Adipocyte (in vitro differentiated cells): Measurements from ENCODE around the gene C9.
A peak's percentile ranks its signal among the peaks of the same experiment; 100 is the strongest.

Experiments used
- DNase-seq: peaks from one replicate; pipeline ENCODE4 v3.0.0-alpha.2; 2015; ENCODE audit warnings: low read depth
- H3K27me3 ChIP-seq: replicated peaks from 2 replicates; pipeline ENCODE4 v1.7.0; 2013; ENCODE audit warnings: mild to moderate bottlenecking, low read length, moderate library complexity; ENCODE audit not compliant: control insufficient read depth, insufficient read depth
- H3K36me3 ChIP-seq: 2 replicates; pipeline ENCODE4 v1.7.0; 2013; ENCODE audit warnings: low read length, mild to moderate bottlenecking, moderate library complexity; ENCODE audit not compliant: control insufficient read depth, insufficient read depth, severe bottlenecking
- H3K4me1 ChIP-seq: 2 replicates; pipeline ENCODE4 v1.7.0; 2013; ENCODE audit warnings: mild to moderate bottlenecking, low read length, moderate library complexity; ENCODE audit not compliant: control insufficient read depth, insufficient read depth
- H3K4me3 ChIP-seq: 2 replicates; pipeline ENCODE4 v1.7.0; 2013; ENCODE audit warnings: mild to moderate bottlenecking, low read length, moderate library complexity
- H3K9ac ChIP-seq: 2 replicates; pipeline ENCODE4 v1.7.0; 2013; ENCODE audit warnings: mild to moderate bottlenecking, low read length, moderate library complexity
- H3K9me3 ChIP-seq: 2 replicates; pipeline ENCODE4 v1.7.0; 2013; ENCODE audit warnings: mild to moderate bottlenecking, low read length, moderate library complexity; ENCODE audit not compliant: control insufficient read depth

The C9 gene

GRCh38 chr5:39373791-39374190 lies 9.5 kb upstream of the C9 start:
- peaks cover 92% of the 10 kb centered on the region for H3K36me3 ChIP-seq
- H3K4me3 ChIP-seq, result no peak overlapping the region
- H3K9me3 ChIP-seq, result no peaks in the 10 kb centered on the region
- no peak overlapping the region for H3K9ac ChIP-seq
- no peaks in the 10 kb centered on the region for H3K27me3 ChIP-seq
- H3K4me1 ChIP-seq, result peaks cover 19% of the 10 kb centered on the region
- no peak for DNase-seq

GRCh38 chr5:39371367-39371635 lies 7.0 kb upstream of the C9 start:
- Histone ChIP-seq H3K27me3 (no peaks in the 10 kb centered on the region), H3K36me3 (peaks cover 67% of the 10 kb centered on the region), H3K4me3 (no peak overlapping the region), H3K9me3 (no peaks in the 10 kb centered on the region), H3K4me1 (peaks cover 23% of the 10 kb centered on the region), H3K9ac (no peak overlapping the region)
- DNase-seq, result no peak

- Histone ChIP-seq H3K4me1 (peaks cover 23% of the 10 kb centered on the region), H3K9ac (peak overlapping the region; percentile 5), H3K4me3 (no peak overlapping the region), H3K9me3 (no peaks in the 10 kb centered on the region), H3K27me3 (no peaks in the 10 kb centered on the region), H3K36me3 (peaks cover 62% of the 10 kb centered on the region)
- DNase-seq, result no peak
These were observed 6.5 kb upstream of the C9 start for GRCh38 chr5:39370555-39371366.

DNA sequence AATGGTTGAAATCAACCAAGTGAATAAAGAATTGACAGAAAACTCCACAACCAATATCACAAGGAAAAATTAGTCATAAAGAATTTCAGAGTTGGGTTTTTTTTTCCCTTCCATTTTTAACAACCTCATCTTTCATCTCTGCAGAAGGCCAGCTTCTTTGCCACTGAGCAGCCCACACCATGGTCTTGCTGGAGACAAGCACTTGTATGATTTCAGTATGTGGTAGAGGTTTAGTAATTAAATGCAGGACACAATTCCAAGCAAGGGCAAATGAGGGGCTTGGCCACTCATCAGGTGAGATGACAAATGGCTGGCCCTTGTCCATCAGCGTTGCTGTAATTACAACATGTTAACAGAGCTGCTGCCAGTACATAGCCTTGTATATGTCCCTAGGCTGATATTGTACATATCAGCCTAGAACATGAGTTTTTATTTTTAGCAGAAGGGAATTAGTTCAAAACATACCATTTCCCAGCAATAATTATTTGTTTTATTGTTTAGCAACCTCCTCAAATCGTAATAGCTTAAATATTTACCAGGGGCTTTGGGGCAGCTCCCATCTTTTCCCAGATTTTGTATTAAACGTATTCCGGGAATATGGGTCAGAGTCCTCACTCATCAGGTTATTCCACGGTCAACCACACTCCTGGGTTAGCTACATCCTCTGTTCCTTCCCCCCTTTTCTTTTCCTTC lies 5.0 kb upstream of the C9 start:
- no peak overlapping the region for H3K9ac ChIP-seq
- H3K4me3 ChIP-seq, result no peak overlapping the region
- peaks cover 23% of the 10 kb centered on the region for H3K4me1 ChIP-seq
- H3K27me3 ChIP-seq, result no peaks in the 10 kb centered on the region
- no peaks in the 10 kb centered on the region for H3K9me3 ChIP-seq
- no peak for DNase-seq
- peaks cover 47% of the 10 kb centered on the region for H3K36me3 ChIP-seq

GRCh38 chr5:39368116-39368515 lies 3.8 kb upstream of the C9 start:
- peaks cover 23% of the 10 kb centered on the region for H3K4me1 ChIP-seq
- H3K9ac ChIP-seq, result no peak overlapping the region
- DNase-seq, result no peak
- no peaks in the 10 kb centered on the region for H3K27me3 ChIP-seq
- H3K9me3 ChIP-seq, result no peaks in the 10 kb centered on the region
- peaks cover 35% of the 10 kb centered on the region for H3K36me3 ChIP-seq
- no peak overlapping the region for H3K4me3 ChIP-seq

DNA sequence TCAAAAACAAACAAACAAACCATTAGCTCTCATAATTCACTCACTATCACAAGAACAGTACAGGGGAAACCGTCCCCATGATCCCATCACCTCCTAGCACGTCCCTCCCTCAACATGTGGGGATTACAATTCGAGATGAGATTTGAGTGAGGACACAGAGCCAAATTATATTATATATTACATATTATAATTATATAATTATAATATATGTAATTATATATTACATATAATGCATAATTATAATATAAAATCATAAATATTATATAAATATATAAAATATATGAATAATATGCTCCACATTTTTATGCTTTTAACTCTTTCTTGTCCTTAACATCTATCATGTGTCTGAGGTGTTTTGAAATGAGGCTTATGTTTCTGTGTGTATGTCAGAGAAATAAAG lies 3.4 kb upstream of the C9 start:
- no peaks in the 10 kb centered on the region for H3K27me3 ChIP-seq
- no peaks in the 10 kb centered on the region for H3K9me3 ChIP-seq
- peaks cover 23% of the 10 kb centered on the region for H3K4me1 ChIP-seq
- peaks cover 31% of the 10 kb centered on the region for H3K36me3 ChIP-seq
- DNase-seq, result no peak
- no peak overlapping the region for H3K4me3 ChIP-seq
- H3K9ac ChIP-seq, result no peak overlapping the region

- H3K36me3 ChIP-seq, result no peaks in the 10 kb centered on the region
- no peak overlapping the region for H3K9ac ChIP-seq
- no peaks in the 10 kb centered on the region for H3K4me1 ChIP-seq
- no peaks in the 10 kb centered on the region for H3K27me3 ChIP-seq
- no peaks in the 10 kb centered on the region for H3K9me3 ChIP-seq
- no peak overlapping the region for H3K4me3 ChIP-seq
- no peak for DNase-seq
These were observed 1.1 kb downstream of the C9 start for GRCh38 chr5:39363217-39363616.

- no peak overlapping the region for H3K9ac ChIP-seq
- H3K4me3 ChIP-seq, result no peak overlapping the region
- no peaks in the 10 kb centered on the region for H3K4me1 ChIP-seq
- H3K27me3 ChIP-seq, result no peaks in the 10 kb centered on the region
- H3K9me3 ChIP-seq, result no peaks in the 10 kb centered on the region
- no peaks in the 10 kb centered on the region for H3K36me3 ChIP-seq
- no peak for DNase-seq
These were observed 1.6 kb downstream of the C9 start for GRCh38 chr5:39362646-39363045.

- Histone ChIP-seq H3K4me3 (no peak overlapping the region), H3K27me3 (no peaks in the 10 kb centered on the region), H3K9ac (no peak overlapping the region), H3K4me1 (no peaks in the 10 kb centered on the region), H3K9me3 (no peaks in the 10 kb centered on the region), H3K36me3 (no peaks in the 10 kb centered on the region)
- no peak for DNase-seq
These were observed 3.0 kb downstream of the C9 start for GRCh38 chr5:39361306-39361705.

GRCh38 chr5:39360471-39361111 lies 3.7 kb downstream of the C9 start:
- Histone ChIP-seq H3K9ac (no peak overlapping the region), H3K9me3 (no peaks in the 10 kb centered on the region), H3K27me3 (no peaks in the 10 kb centered on the region), H3K4me3 (no peak overlapping the region), H3K36me3 (no peaks in the 10 kb centered on the region), H3K4me1 (no peaks in the 10 kb centered on the region)
- DNase-seq, result no peak

- H3K4me3 ChIP-seq, result no peak overlapping the region
These were observed 8.0 kb downstream of the C9 start for GRCh38 chr5:39356263-39356662.

More at GRCh38 chr5:39356263-39356662, 8.0 kb downstream of the C9 start:
- H3K9me3 ChIP-seq, result peaks cover 6% of the 10 kb centered on the region
- no peaks in the 10 kb centered on the region for H3K4me1 ChIP-seq
- DNase-seq, result no peak
- no peaks in the 10 kb centered on the region for H3K36me3 ChIP-seq
- no peak overlapping the region for H3K9ac ChIP-seq
- H3K27me3 ChIP-seq, result no peaks in the 10 kb centered on the region
